IPS DF 6.9 (cell line): ENCODE measurements around the gene GALNT10.

ENCODE experiments used
- DNase-seq: peaks from one replicate; pipeline ENCODE4 v3.0.0-alpha.2; 2013; ENCODE audit warnings: low read depth, low spot score
- H3K27ac ChIP-seq: one replicate; pipeline ENCODE4 v1.5.1; 2013; ENCODE audit warnings: low read length, control low read depth
- H3K27me3 ChIP-seq: 2 replicates; pipeline ENCODE4 v1.6.1; 2013; ENCODE audit warnings: mild to moderate bottlenecking, low read length; ENCODE audit not compliant: control insufficient read depth, insufficient read depth
- H3K36me3 ChIP-seq: 2 replicates; pipeline ENCODE4 v1.6.1; 2013; ENCODE audit warnings: low read length; ENCODE audit not compliant: control insufficient read depth, insufficient read depth
- H3K4me1 ChIP-seq: 2 replicates; pipeline ENCODE4 v1.6.1; 2013; ENCODE audit warnings: low read length; ENCODE audit not compliant: control insufficient read depth, insufficient read depth
- H3K4me3 ChIP-seq: 2 replicates; pipeline ENCODE4 v1.5.1; 2013; ENCODE audit warnings: mild to moderate bottlenecking, low read length
- H3K9me3 ChIP-seq: 2 replicates; pipeline ENCODE4 v1.6.1; 2013; ENCODE audit warnings: low read length, inconsistent platforms; ENCODE audit not compliant: control insufficient read depth, insufficient read depth
- WGBS: extraction: QIAGEN DNeasy Blood & Tissue Kit; methylation state at CpG from one replicate; pipeline ENCODE4 v1.1.7; 2013; ENCODE audit warnings: mixed read lengths, missing lambda C conversion rate; ENCODE audit not compliant: insufficient read length, insufficient coverage; 5-methylcytosine and 5-hydroxymethylcytosine counted together

The GALNT10 gene

DNA sequence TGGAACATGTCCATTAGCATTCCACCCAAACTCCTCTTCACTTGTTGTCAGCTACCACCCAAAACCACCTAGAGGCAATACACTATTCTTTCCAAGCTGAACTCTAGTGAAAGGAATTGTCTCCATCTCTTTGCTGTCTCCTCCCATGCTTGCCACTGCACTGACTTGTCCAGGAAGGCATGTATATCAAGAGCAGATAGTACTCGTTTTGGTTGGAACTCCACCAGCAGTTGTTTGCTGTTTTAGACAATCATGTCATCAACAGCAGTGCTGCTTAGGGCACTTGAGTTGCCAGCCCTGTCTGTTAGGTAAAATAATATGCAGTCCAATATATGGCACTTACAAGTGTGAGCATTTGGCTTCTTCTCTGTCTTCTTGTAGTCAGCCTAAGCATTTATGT lies 175.3 kb downstream of the GALNT10 start:
- H3K4me1 ChIP-seq = peaks cover 4% of the 10 kb centered on the region; the same call in 1 of the 2 replicates
- no CpG with 5 or more reads among the region's 1 CpG for WGBS
- H3K9me3 ChIP-seq = no peaks in the 10 kb centered on the region
- no peaks in the 10 kb centered on the region for H3K27me3 ChIP-seq
- no peak overlapping the region for H3K27ac ChIP-seq
- no peak overlapping the region for H3K4me3 ChIP-seq
- H3K36me3 ChIP-seq = no peaks in the 10 kb centered on the region
- no peak for DNase-seq

DNA sequence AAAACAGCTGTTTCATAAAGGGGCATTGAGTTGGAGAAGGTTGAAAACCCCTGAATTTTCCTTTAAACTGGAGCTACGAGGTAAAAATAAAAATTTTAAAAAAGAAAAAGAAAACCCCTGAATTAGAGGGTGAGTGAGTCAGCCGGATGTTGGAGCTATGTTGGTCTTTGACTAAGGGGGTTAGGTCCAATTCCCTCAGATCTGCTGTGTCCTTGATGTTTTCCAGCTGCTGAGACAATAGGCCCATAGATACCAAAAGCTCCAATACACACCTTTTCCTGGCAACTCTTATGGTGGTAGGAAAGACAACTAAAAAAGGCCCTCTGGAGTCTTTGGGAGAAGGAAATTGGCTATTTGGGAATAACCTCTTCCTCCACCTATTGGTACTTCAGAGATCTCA lies 175.8 kb downstream of the GALNT10 start:
- WGBS = no CpG with 5 or more reads among the region's 2 CpGs
- no peak for DNase-seq
- Histone ChIP-seq H3K4me3 (no peak overlapping the region), H3K36me3 (no peaks in the 10 kb centered on the region), H3K27ac (no peak overlapping the region), H3K27me3 (no peaks in the 10 kb centered on the region), H3K9me3 (no peaks in the 10 kb centered on the region), H3K4me1 (peaks cover 4% of the 10 kb centered on the region; the same call in 1 of the 2 replicates)

DNA sequence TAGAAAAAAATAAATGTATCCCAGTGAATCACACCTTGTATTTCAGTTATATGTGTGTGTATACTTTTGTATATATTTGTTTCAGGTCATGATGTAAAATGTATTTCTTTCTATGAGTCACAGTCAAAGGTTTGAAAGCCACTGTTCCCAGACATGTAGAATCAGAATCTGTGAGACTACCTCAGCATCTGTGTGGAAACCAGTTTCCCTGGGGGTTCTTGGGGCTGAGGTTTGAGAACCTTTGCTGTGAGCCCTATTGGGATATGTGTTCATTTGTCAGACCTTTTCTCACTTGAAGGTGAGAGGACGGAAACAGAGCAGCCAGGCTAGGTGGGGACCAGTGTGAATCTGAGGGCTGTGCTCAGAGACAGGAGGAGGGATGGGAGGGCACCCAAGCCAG lies 176.6 kb downstream of the GALNT10 start:
- H3K4me3 ChIP-seq = no peak overlapping the region
- H3K9me3 ChIP-seq = no peaks in the 10 kb centered on the region
- H3K4me1 ChIP-seq = peaks cover 4% of the 10 kb centered on the region; the same call in 1 of the 2 replicates
- H3K27me3 ChIP-seq = no peaks in the 10 kb centered on the region
- WGBS = no CpG with 5 or more reads among the region's 1 CpG
- no peak overlapping the region for H3K27ac ChIP-seq
- DNase-seq = no peak
- H3K36me3 ChIP-seq = no peaks in the 10 kb centered on the region

DNA sequence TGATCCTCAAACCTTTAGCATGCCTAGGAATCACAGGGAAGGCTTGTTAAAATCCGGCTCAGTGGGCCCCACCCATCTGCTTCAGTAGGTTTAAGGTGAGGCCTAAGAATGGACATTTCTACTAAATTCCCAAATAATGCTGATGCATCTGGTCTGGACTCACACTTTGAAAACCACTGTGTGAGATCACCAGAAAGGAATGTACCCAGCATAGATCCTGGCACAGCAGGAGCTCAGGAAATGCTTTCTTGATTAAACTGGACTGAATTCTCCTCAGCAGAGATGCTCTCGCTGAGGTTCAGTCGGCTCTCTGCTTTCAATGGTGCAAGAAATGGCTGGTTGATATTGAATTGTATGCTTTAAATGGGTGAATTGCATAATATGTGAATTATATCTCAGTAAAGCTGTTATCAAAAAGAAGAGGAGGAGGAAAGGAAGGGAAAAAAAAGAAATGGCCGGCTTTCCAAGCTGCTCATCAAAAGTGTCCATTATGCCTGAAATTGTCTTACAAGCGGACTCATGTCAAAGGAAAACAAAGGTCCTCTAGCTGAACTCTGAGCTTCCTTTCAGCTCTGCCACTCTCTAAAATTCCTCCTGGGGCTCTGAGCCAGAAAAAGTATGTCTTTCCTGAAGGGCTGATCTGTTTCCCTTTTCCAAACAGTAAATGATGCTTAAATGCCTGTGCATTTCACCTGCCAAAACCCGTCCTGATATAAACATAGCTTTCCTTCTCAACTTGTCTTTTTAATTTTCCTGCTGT lies 177.7 kb downstream of the GALNT10 start:
- peak; percentile 54 for DNase-seq
- no peak overlapping the region for H3K4me3 ChIP-seq
- no CpG with 5 or more reads among the region's 6 CpGs for WGBS
- H3K9me3 ChIP-seq = no peaks in the 10 kb centered on the region
- no peaks in the 10 kb centered on the region for H3K27me3 ChIP-seq
- peaks cover 4% of the 10 kb centered on the region; the same call in 1 of the 2 replicates for H3K4me1 ChIP-seq
- no peak overlapping the region for H3K27ac ChIP-seq
- no peaks in the 10 kb centered on the region for H3K36me3 ChIP-seq

DNA sequence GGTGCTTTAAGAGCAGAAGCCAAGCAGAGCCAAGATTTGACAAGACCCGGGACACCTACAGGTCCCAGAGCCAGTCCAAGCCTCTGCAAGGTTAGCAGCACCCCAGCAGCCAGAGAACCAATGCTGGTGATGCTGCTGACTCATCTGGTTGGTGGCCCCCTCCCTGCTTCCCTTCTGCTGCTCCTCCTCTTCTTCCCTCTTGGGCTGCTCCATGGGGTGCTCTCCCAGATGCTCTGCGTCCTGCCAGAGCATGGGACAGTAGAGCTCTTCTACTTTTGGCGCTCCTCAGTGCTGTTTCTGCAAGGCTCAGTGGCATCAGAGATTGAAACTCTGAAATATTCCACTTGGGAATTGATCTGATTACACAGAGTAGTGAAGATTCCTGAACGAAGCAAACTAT lies 179.1 kb downstream of the GALNT10 start:
- no peak for DNase-seq
- Histone ChIP-seq H3K4me3 (no peak overlapping the region), H3K27me3 (no peaks in the 10 kb centered on the region), H3K27ac (no peak overlapping the region), H3K4me1 (peaks cover 4% of the 10 kb centered on the region; the same call in 1 of the 2 replicates), H3K36me3 (no peaks in the 10 kb centered on the region), H3K9me3 (no peaks in the 10 kb centered on the region)
- WGBS = no CpG with 5 or more reads among the region's 4 CpGs

GRCh38 chr5:154370119-154370518 lies 179.6 kb downstream of the GALNT10 start:
- Histone ChIP-seq H3K4me1 (peaks cover 4% of the 10 kb centered on the region; the same call in 1 of the 2 replicates), H3K4me3 (no peak overlapping the region), H3K27me3 (no peaks in the 10 kb centered on the region), H3K36me3 (no peaks in the 10 kb centered on the region), H3K9me3 (no peaks in the 10 kb centered on the region), H3K27ac (no peak overlapping the region)
- whole genome bisulfite sequencing = no CpG with 5 or more reads among the region's 3 CpGs
- no peak for DNase-seq

GRCh38 chr5:154370813-154371212 lies 180.3 kb downstream of the GALNT10 start:
- no CpG with 5 or more reads among the region's 3 CpGs for WGBS
- H3K36me3 ChIP-seq = no peaks in the 10 kb centered on the region
- H3K27ac ChIP-seq = no peak overlapping the region
- no peaks in the 10 kb centered on the region for H3K9me3 ChIP-seq
- no peaks in the 10 kb centered on the region for H3K27me3 ChIP-seq
- H3K4me1 ChIP-seq = peaks cover 4% of the 10 kb centered on the region; the same call in 1 of the 2 replicates
- no peak overlapping the region for H3K4me3 ChIP-seq
- DNase-seq = no peak

DNA sequence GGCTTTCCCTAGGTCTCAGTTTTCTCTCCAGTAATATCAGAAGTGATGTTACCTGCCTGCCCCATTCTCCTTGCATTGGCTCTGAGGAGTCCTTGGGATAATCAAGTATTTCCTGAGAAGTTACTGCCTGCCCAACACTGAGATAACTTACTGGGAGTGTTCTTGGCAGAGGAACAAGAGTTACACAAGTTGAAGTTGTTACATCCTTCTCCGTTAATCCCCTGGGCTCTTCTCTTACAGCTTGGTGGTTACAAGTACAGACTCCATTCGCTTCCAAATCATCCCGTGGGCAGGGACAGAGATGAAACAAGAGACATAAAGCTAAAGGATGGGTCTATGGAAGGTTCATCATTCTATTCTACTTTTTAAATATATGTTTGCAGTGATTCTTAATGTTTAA lies 181.2 kb downstream of the GALNT10 start:
- no peak overlapping the region for H3K27ac ChIP-seq
- H3K27me3 ChIP-seq = no peaks in the 10 kb centered on the region
- no peaks in the 10 kb centered on the region for H3K36me3 ChIP-seq
- H3K4me3 ChIP-seq = no peak overlapping the region
- WGBS = no CpG with 5 or more reads among the region's 3 CpGs
- no peak for DNase-seq
- peaks cover 4% of the 10 kb centered on the region; the same call in 1 of the 2 replicates for H3K4me1 ChIP-seq
- H3K9me3 ChIP-seq = no peaks in the 10 kb centered on the region

DNA sequence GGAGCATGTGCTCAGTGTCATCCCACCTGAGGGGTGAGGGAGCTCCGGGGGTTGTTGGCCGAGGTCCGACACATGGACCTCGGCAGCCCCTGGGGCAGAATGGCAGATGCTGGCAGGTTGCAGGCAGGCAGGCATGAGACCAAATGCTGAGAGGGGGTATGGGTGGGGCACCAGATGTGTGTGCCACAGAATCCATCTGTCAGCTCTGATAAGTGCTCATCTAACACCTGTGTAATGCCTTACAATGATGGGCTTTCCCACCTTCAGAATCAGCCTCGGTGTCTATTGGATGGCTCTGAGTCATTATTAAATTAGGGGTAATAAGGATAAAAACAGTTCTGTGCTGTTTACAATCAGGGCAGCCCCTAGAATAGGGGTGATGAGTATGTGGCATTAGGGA lies 182.1 kb downstream of the GALNT10 start:
- WGBS = no CpG with 5 or more reads among the region's 5 CpGs
- Histone ChIP-seq H3K4me3 (no peak overlapping the region), H3K9me3 (no peaks in the 10 kb centered on the region), H3K36me3 (no peaks in the 10 kb centered on the region), H3K27me3 (no peaks in the 10 kb centered on the region), H3K4me1 (peaks cover 4% of the 10 kb centered on the region; the same call in 1 of the 2 replicates), H3K27ac (no peak overlapping the region)
- no peak for DNase-seq

- no CpG with 5 or more reads among the region's 4 CpGs for WGBS
- no peaks in the 10 kb centered on the region for H3K9me3 ChIP-seq
- peaks cover 1% of the 10 kb centered on the region; the same call in 1 of the 2 replicates for H3K4me1 ChIP-seq
- no peaks in the 10 kb centered on the region for H3K27me3 ChIP-seq
- no peak for DNase-seq
- H3K36me3 ChIP-seq = no peaks in the 10 kb centered on the region
- no peak overlapping the region for H3K27ac ChIP-seq
- no peak overlapping the region for H3K4me3 ChIP-seq
These were observed 182.8 kb downstream of the GALNT10 start for GRCh38 chr5:154373326-154373725.

- Histone ChIP-seq H3K36me3 (no peaks in the 10 kb centered on the region), H3K27me3 (no peaks in the 10 kb centered on the region), H3K4me1 (peaks cover 1% of the 10 kb centered on the region; the same call in 1 of the 2 replicates), H3K27ac (no peak overlapping the region), H3K9me3 (no peaks in the 10 kb centered on the region), H3K4me3 (no peak overlapping the region)
- DNase-seq = no peak
- WGBS = no CpG with 5 or more reads among the region's 8 CpGs
These were observed 183.2 kb downstream of the GALNT10 start for GRCh38 chr5:154373729-154374179.
